Measurements from ENCODE around the gene TIAM1.

Gene TIAM1

DNA sequence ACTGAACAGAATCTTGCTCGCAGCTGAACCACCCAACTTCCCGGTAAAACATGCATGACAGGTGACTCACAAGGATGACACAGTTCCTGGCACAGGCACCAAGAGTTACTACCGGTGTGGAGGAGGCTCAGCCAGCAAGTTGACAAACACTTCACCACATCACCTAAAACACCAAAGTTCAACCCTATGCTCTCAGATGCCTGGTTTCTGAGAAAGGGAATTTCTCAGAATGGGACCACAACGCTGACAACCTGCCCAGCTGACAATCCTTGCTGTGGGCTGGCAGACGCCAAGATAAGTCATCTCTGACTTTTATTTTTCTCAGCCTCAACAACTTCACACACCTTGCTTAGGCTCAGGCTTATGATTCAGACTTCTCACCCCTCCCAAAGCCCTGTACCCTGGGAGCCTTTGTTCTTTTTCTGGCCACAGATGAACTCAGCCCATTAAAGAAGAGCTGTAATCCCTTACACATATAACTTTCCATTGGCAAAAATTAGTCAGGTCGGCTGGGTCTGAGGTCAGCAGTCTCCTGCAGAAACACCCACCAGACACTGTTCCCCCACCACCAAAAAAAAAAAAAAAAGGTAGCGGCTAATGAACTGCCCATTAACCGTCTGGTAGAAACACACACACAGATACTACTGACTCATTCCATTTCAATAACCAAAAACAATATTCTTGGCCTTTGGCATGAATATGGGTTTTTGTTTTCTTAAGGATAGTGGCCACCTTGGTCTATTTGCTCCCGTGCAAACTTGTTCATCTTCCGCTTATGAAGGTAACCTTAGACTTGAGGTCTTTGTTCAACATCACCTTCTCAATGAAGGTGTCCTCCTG is 10.8 kb upstream of the TIAM1 start:
- peak; percentile 76 for DNase-seq

DNA sequence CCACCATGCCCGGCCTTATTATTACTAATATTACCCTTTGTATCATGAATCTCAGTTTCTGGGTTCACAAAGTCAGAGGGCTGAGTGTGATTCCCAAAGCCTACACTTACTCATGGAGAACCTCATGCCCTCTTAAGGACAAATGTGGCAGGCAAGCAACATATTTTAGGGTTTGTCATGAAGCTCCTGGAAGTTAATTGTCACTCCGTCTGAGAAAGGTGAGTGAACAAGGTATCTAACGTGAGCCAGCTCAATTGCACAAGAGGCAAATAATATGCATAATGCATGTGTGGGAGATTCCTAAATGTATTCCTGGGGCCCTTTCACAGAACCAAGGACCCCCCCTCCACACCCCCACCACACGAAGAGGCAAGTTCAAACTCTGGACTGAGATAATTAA is 10.1 kb upstream of the TIAM1 start:
- no peak for DNase-seq

DNA sequence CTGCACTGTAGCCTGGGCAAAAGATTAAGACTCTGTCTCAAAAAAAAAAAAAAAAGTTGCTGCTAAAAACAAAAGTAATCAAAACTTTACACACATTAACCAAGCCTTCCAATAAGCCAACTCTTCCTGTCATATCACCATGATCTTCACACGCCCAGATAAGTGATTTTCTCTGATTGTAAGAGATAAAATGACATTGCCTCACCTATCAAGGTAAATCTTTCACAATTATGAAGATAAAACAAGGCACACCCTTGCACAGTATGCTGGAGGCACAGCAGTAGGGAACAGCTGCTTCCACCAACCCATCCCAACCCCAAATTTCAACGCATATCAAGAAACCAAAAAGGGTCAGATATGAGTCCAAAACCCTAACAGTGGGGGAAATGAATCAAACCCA is 8.8 kb upstream of the TIAM1 start:
- DNase-seq: no peak

DNA sequence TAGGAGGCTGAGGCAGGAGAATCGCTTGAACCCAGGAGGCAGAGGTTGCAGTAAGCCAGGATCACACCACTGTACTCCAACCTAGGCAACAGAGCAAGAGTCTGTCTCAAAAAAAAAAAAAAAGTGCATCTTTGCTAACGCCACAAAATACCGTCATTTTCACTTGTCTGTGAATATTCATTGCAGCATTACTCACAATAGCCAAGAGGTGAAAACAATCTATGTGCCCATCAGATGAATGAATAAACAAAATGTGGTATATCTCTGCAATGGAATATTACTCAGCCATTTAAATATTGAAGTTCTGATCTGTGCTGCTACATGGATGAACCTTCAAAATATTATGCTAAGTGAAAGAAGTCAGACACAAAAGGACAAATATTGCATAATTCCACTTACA is 7.9 kb upstream of the TIAM1 start:
- no peak for DNase-seq

DNA sequence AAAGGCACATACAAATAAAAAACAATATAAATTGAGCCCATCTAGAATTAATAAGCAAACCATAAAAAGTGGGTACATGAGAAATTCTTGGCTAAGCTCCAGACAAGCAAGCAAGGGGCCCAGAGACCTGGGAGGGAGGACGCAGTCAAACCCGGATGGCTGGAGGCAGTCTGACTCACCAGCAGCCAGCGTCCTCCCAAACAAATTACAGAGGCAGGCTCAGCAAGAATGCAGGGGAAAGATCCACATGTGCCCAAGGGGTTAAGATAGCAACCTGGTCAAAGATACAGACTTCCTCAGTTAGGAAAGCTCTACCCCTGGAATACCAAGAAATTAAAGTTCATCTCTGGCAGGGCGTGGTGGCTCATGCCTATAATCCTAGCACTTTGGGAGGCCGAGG is 7.4 kb upstream of the TIAM1 start:
- DNase-seq: peak; percentile 60

DNA sequence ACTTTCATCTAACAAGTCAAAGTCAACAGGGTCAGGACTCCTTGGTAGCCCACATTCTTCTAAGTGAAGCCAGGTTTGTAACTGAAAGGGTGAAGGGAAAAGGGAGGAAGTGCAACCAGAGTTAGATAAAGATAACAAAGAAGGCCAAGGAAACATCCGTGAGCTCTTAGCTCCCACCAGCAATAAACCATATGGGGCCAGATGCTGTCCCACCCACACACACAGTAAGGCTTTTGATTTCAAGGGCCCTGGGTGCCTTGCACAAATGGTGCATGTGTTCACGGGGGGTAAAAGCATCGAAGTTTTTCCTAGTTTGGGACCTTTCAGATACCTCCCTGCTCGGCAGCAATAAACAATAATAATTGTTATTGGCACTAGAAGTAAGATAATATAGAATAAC is 5.1 kb upstream of the TIAM1 start:
- DNase-seq: no peak

DNA sequence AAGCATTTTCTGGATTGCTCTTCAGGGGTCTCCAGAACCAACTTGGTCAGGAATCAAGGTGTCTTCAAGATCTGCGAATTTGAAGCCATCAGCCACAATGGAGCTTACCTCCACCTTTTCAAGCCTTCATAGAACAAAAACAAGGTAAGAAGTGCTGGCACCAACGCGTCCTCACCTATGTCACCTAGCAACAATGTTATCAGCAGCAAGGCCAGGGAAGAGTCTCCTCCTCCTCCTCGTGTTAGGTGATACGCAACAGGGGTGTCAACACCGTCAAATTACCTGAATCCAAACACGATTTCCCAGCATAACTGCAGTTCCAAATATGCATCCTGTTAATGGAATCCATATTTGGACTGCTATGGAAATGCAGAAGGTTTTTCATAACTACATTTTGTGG is 4.1 kb upstream of the TIAM1 start:
- no peak for DNase-seq

DNA sequence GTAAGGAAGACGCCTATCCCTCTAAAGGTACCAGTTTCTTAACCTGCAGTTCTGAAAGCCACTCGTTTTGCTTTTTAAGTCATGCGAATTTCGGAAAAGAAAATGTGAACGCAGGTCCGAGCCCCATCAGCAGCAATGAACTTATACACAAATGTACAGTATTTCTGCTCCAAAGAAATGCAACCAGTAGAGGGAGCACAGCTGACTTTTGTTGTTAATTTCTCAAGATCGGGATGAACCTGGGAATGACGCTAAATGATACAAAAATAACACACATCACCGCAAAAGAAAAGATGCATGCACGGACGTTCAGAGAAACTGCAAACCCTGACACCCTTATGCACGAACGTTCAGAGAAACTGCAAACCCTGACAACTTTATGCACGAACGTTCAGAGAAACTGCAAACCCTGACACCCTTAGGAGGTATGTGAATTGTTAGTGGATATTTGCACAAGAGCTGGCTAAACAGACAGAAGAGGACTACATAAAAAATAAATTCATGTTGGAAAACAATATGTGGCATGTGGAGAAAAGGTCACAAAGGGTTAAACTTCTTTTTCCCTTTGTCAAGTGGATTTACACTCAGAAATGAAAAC is 3.5 kb upstream of the TIAM1 start:
- DNase-seq: peak; percentile 18

DNA sequence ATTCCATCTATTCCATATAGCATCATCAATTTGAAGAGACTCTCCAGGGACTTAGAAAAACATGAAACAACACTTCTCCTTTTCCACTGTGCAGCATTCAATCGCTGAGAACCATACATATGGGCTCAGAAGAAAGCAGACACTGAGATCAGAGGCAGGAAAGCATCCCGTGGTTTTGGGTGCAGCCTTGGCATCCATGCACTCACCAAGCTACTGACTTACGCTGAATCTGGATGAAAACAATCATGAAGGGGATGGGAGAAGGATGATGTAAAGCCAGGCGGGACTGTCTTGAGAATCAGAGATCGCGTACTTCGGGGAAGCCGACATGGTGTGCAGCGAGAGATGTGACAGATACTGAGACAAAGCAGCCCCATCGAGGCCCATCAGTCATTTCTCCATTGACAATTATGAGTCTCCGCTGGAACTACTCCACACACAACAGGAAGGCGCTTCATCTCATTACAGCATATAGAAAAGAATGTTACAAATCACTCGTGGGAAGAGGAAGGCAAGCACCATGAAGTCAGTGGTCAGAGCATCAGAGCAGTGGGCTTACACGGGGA is 2.3 kb upstream of the TIAM1 start:
- DNase-seq: peak; percentile 50

DNA sequence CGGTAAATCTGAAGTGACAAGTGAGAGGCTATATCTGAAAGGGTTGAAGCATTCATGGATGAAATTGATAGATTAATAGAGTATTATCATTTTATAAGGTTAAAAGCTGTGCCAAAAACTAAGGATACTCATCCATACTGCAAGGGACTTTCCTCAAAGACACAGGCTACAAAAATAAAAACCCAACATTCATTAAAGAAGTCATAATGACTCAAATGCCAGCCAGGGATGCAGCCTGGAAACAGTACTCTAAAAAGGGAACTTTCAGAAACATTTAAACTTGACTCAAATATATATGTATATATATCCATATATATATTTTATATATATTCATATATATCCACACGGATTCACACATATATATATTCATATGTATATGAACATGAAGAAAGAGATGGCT is 1.1 kb upstream of the TIAM1 start:
- DNase-seq: no peak

DNA sequence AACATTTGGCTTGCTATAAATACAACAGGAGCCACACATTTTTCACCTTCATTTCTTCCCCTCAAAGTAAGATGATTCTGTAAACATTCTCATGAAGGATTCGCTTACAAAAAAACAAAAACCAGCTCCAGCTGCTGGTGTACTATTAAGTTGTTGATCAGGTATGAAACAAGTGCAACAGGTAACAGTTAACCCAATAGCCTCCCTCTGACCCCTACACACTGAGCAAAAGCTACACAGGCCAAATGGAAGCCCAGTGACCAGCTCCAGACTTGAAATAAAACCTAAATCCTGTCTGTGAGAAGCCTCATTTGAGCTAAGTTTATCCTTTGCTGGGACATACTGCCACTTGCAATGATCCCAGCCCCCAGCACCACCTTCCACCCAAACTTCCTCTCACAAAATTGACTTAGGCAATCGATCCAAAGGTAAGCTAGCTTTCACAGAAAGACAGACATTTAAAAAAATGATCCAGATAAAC is 991 bp downstream of the TIAM1 start:
- DNase-seq: no peak

DNA sequence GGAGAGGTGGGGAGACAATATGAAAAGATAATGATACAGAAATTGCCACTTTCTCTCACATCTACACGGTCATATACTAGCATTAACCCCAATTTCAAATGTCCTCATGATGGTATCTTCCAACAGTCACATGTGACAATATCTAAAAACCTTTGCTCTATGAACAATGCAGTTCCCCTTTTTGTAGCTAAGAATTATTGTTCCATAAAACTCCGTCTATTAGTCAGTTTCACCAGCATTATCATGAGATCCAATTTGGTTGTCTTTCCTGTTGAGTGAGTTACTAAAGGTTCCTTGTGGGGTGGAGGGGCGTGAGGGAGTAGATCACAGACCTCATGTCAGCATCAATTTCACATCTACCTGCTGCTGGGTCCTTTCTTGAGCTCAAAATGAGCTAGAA is 1.7 kb downstream of the TIAM1 start:
- DNase-seq: no peak

DNA sequence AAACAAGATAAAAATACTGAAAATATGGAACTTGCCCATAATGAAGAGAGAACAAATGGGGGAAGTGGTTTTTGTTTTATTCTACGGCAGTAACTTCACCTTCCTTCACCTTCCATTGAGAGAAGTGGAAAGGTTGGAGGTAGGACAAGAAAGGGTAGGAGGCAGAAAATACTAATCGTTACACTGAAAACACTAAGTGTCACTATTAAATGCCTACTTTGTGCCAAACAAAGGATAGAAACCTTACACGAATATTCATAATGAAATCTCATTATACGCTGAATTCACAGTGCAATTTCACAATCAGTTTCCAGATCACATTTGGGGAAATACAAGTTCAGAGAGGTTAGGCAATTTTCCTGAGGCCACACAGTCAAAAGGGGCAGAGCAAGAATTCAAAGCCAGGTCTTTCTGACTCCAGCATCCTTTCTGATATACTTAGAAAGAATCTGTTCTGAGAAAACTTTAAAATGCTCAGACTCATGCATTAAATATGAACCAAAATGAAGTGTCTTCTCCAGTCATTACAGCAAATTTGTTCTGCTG is 3.0 kb downstream of the TIAM1 start:
- no peak for DNase-seq

DNA sequence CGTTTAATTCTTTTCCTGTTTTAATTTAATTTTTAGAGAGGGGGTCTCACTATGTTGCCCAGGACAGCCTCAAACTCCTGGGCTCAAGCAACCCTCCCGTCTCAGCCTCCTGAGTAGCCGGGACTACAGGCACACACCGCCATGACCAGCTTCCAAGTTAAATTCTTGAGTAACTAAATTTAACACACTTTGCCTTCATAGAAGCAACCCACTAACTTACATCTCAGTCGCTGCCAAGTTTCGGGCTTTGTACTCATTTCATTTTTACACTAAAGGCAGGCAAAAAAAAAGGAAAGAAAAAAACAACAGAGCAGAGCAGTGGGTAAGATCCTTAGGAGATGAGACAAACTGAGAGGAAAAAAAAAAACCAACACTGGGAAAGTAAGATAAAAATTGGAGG is 3.5 kb downstream of the TIAM1 start:
- DNase-seq: no peak

DNA sequence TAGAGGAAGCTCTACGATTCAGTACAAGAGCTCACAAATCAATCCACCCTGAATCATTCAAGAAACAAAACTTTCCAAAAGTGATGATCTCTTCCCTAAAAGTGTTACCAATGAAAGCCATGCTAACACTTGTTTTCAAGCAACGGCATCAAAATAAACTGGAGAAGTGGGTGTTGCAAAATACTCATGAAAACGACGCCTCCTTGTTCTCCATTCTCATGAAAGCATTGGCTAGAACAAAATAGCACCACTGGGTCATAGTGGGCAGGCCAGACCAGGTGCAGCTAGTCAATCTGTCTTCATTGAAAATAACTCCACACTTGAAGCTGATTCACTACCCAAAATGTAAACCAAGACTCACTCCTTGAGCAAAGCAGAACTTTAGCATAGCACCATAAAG is 4.3 kb downstream of the TIAM1 start:
- DNase-seq: no peak

DNA sequence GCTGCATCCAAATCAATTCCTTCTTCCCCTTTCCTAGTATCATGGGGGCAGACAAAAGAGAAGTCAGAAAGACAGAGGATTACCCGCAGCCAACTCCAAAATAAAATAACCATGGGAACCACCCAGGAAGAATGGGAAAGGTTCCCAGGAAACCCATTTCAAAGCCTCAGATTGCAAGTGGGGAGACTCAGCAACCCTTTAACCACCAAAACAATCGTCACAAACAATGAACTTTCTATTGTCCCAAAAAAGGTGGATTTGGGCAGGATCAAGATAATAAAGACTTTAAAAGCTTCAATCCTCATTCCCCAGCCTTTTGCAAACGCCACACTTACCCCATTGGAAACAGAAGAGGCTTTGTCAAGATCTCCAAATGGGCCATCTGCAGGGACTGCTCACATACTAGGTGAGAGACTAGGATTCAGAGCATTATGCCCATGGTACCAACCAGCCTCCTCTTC is 5.1 kb downstream of the TIAM1 start:
- no peak for DNase-seq

DNA sequence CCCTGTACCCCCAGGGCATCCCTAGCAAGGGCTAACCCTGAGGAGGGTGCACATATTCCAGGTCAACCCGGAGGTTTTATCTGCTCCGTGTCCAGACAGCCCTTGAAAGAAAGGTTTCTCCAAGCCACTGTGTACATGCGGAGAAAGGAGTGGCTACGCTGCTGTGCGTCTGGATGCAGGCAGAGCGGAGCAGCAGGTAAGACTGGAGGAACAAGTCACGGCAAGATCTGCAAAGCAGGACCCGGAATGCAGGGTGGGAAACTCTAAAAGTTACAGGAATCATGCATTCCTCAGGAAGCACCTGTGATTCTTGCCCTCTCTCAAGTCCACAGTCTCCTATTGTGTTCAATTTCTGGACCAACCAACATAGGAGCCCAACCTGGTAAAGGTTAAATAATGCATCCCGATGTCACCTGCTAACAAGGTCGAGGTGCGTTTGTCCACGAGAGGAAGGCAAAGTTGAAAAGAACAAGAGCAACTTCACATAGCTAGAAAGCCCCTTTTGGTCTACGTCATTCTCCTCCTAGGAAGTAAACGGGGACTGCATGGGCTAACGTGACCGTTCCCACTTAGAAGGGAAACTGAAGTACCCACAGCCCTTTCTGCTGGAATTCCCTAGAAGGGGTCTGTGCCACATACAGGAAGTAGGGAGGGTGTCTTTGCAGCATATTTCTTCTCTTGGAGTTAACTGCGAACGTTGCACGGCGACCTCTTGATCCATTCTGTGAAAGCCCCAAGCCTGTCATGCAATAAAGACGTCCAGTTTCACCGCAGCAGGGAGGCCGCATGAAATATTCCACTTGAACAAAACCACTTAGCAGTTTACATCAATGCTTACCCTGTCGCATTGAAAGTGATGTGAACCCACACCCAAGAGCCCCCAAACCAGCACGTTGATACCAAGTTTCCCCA is 5.8 kb downstream of the TIAM1 start:
- no peak for DNase-seq

DNA sequence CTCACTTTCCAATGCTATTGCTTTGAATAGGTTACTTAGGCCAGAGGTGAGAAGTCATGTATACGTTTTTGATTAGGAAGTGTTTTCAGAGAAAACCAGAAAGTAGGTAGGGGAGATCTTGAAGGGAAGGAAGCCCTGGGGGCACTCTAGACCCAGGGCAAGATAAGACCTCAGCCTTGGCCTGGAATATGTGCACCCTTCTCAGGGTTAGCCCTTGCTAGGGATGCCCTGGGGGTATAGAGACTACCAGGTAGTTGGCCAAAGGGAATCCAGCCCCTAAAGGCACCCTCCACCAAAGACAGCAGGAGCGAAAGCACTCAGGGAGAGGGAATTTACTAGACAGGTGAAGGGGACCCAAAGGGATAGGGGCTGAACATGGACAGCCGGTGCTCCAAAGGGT is 7.0 kb downstream of the TIAM1 start:
- no peak for DNase-seq

DNA sequence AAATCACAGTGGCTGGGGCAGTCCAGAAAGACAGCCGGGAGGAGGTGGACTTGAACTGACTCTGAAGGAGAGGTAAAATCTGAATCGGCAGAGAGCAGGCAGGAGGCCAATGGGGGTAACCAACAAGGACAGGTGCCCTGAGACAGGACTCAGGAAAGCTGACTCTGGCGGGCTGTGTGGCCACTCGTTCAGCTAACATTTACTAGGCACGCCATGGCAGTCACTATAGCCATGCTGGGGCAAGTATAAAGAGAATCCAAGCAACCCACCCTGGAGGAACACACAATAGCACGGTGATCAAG is 7.4 kb downstream of the TIAM1 start:
- DNase-seq: no peak

DNA sequence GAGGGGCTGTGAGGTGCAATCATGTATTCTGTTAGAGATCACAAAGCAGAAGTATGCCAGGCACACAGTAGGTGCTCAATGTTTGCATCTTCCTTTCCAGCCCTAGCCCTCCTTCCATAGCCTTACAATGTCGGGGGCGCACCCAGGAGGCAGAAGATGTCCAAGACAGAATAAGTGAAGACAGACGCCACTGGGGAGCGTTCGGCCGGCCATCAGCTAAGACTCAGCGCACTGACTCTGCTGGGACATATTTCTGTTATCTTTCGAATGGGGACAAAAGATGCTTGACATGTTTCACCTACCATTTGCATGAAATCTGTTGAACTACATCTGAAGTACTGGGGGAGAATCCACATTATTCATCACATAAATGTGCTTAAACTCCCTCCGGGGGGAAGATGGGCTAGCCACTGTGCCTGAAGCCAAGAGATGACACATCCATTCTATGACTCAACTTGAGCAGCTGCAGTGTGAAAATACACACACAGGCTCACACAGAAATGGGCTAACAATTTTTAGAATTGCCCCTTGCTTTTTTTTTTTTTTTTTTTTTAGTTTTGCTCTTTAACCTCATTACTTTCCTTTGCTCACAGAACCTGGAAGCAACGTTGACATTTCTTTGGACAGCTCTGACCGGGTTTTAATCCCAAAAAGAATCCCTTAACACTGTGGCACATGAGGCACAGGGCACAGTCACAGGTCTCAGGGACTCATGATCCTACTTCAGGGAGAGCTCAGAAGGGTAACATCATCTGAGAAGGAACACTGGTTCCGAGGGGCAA is 7.9 kb downstream of the TIAM1 start:
- peak; percentile 94 for DNase-seq

DNA sequence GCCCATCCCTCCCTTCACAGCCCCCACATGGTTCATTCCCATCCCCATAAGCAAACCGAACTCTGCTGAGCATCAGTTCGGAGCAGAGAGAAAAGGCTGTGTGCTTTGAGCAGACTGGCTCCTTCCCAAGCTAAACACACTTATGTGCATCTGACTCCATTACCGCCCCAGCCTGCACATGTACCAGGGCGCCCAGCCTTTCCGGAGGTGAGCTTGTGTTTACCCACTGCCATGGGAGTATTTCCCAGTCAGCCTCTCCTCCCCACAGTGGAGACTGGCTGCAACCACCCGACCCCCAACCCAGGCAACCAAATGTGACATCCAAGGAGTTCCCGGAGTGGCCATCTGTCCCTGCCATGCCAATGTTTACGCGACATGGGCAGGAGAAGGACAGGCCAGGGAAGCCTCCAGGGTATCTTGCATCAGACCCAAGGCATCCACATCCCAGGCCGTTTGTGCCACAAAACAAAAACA is 9.4 kb downstream of the TIAM1 start:
- DNase-seq: no peak

DNA sequence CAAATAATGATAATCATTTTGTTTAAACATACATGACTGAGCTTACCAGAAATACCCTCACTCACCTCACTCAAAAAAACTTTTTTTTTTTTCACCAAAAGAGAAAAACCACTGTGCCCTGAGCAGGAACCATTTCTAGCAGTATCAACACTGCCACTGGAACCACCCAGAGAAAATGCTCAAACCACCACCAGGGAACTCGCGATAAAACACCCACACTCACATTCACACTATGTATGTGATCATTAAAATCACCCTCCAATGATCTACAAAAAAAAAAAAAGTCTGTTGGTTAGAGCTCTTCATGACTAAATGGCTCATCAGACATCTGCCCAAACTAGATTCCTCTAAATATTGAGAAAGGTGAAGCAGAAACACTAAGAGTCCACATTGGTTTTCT is 11.5 kb downstream of the TIAM1 start:
- DNase-seq: no peak

Measured in fibroblast of skin of abdomen (primary cell).